Stimulated activated CD8-positive, alpha-beta memory T cell treated with anti-CD3 and anti-CD28 coated beads, Interleukin-12 subunit alpha, Interleukin-12 subunit beta, amount 100 ng/mL, for 4 hours (primary cell): Measurements from ENCODE around the gene SATB2.

Experiments
- DNase-seq: peaks from one replicate; pipeline ENCODE4 v3.0.0-alpha.2; 2020; ENCODE audit warnings: low read depth

SATB2 gene

GRCh38 chr2:199405241-199405640 lies 52.5 kb downstream of the SATB2 start:
- no peak for DNase-seq

GRCh38 chr2:199404841-199405240 lies 52.9 kb downstream of the SATB2 start:
- DNase-seq = no peak

GRCh38 chr2:199395311-199395710 lies 62.4 kb downstream of the SATB2 start:
- no peak for DNase-seq

- DNase-seq = no peak
Observed at GRCh38 chr2:199392363-199392762, 65.4 kb downstream of the SATB2 start.

- no peak for DNase-seq
Observed at GRCh38 chr2:199388728-199389268, 68.9 kb downstream of the SATB2 start.

GRCh38 chr2:199384043-199384442 lies 73.7 kb downstream of the SATB2 start:
- DNase-seq = no peak

GRCh38 chr2:199383021-199383420 lies 74.7 kb downstream of the SATB2 start:
- DNase-seq = no peak

- DNase-seq = no peak
Observed at GRCh38 chr2:199382091-199382490, 75.6 kb downstream of the SATB2 start.

GRCh38 chr2:199381531-199381930 lies 76.2 kb downstream of the SATB2 start:
- no peak for DNase-seq

- DNase-seq = no peak
Observed at GRCh38 chr2:199378948-199379650, 78.6 kb downstream of the SATB2 start.

- no peak for DNase-seq
Observed at GRCh38 chr2:199370150-199370780, 87.5 kb downstream of the SATB2 start.

- no peak for DNase-seq
Observed at GRCh38 chr2:199366406-199366805, 91.3 kb downstream of the SATB2 start.

GRCh38 chr2:199364153-199364552 lies 93.6 kb downstream of the SATB2 start:
- no peak for DNase-seq

GRCh38 chr2:199356412-199356811 lies 101.3 kb downstream of the SATB2 start:
- no peak for DNase-seq

- DNase-seq = no peak
Observed at GRCh38 chr2:199348871-199349270, 108.9 kb downstream of the SATB2 start.

- no peak for DNase-seq
Observed at GRCh38 chr2:199344012-199344411, 113.7 kb downstream of the SATB2 start.

GRCh38 chr2:199342334-199342733 lies 115.4 kb downstream of the SATB2 start:
- DNase-seq = no peak

- no peak for DNase-seq
Observed at GRCh38 chr2:199341123-199341522, 116.6 kb downstream of the SATB2 start.

GRCh38 chr2:199339891-199340605 lies 117.7 kb downstream of the SATB2 start:
- no peak for DNase-seq

GRCh38 chr2:199336546-199336945 lies 121.2 kb downstream of the SATB2 start:
- DNase-seq = no peak

GRCh38 chr2:199335502-199335901 lies 122.2 kb downstream of the SATB2 start:
- no peak for DNase-seq

- DNase-seq = no peak
Observed at GRCh38 chr2:199329466-199329865, 128.3 kb downstream of the SATB2 start.

- no peak for DNase-seq
Observed at GRCh38 chr2:199329031-199329430, 128.7 kb downstream of the SATB2 start.
